ENCODE results near the gene ZNF524.

DNA sequence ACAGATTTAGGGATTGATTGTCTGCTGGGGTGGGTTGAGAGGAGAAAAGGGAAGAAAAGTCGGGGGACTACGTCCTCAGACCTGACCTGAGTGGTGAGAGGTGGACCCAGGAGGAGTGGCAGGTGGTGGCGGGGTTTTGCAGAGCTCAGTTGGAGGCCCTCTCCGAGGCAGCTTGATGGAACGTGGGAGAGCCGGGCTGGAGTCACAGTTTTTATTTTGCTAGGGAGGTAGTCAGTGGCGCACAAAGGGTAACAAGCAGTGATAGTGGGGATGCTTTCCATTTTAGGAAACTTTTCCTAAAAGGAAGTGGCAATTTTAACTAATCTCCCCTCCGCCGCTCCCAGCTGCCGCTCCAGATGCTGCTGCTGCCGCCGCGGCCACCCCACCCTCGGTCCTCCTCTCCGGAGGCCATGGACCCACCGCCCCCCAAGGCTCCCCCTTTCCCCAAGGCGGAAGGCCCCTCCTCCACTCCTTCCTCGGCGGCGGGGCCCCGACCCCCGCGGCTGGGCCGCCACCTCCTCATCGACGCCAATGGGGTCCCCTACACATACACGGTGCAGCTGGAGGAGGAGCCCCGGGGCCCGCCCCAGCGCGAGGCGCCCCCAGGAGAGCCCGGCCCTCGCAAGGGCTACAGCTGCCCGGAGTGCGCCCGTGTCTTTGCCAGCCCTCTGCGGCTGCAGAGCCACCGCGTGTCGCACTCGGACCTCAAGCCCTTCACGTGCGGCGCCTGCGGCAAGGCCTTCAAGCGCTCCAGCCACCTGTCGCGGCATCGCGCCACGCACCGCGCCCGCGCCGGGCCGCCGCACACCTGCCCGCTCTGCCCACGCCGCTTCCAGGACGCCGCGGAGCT, 42.3 kb downstream of the ZNF524 start:
- TF ChIP-seq EZH2phosphoT487 (IDR thresholded peaks at IDR 0.05; ENCODE audit: insufficient read depth, low read depth) (no peak), EZH2 (IDR thresholded peaks at IDR 0.05; ENCODE audit: insufficient read depth, poor library complexity, severe bottlenecking) (no peak)

Data from GM23248 (cell line).